Measurements from ENCODE around the gene KCND2.

The KCND2 gene

DNA sequence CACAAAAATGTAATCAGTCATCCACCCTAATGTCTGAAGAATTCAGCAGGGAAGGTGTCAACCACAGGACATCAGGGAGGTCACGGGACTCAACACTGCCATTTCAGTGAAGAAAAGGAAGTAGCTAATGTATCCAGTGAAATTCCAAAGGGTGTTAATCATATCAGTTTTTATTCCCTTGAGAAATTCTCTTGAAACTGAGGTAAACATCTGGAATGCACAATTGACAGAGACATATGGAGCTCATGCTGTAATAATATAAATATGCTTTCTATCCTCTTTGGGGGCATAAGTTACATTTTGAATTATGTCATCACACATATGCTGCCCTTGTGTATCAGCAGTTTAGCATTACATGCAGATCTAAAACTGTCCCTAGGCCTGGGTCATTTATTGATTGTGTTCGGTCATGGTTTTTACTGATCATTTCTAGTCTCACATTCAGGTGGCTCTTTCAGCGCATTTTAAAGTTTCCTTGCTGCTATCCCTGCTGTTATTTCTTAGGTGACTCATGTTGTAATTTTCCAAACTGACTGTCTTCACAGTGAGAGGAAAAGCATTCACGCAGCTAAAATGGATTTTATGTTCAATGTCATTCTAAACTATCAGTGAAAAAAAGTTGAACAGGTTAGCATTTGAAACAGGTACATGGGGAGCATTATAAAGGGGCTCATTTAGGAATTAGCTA, 311.1 kb downstream of the KCND2 start:
- Histone ChIP-seq H3K9me2 (replicated peaks; ENCODE audit: control insufficient read depth, low read length) (no peaks in the 10 kb centered on the region), H3K27ac (ENCODE audit: low read depth, low read length) (no peak overlapping the region), H3F3A (ENCODE audit: control insufficient read depth, insufficient read depth) (no peaks in the 10 kb centered on the region), H3K27me3 (ENCODE audit: control insufficient read depth, low read length) (no peaks in the 10 kb centered on the region), H4K20me1 (ENCODE audit: control insufficient read depth, insufficient read depth, low read depth, low read length) (no peaks in the 10 kb centered on the region), H3K9me3 (ENCODE audit: control insufficient read depth, insufficient read depth, low read length) (no peaks in the 10 kb centered on the region), H3K4me2 (ENCODE audit: low read length) (no peak overlapping the region), H3K36me3 (ENCODE audit: control insufficient read depth, low read length) (no peaks in the 10 kb centered on the region), H3K4me1 (ENCODE audit: control insufficient read depth, low read length) (no peaks in the 10 kb centered on the region), H3K4me3 (ENCODE audit: low read length) (no peak overlapping the region), H3K79me2 (ENCODE audit: control insufficient read depth, low read length) (no peaks in the 10 kb centered on the region)
- TF ChIP-seq EZH2phosphoT487 (IDR thresholded peaks at IDR 0.05; ENCODE audit: borderline replicate concordance, low read length): no peak
- TF ChIP-seq CTCF (IDR thresholded peaks at IDR 0.05; ENCODE audit: low read depth, low read length, poor library complexity, severe bottlenecking): no peak

- Histone ChIP-seq H3K9me3 (ENCODE audit: control insufficient read depth, insufficient read depth, low read length) (no peaks in the 10 kb centered on the region), H3K9me2 (replicated peaks; ENCODE audit: control insufficient read depth, low read length) (no peaks in the 10 kb centered on the region), H3K36me3 (ENCODE audit: control insufficient read depth, low read length) (no peaks in the 10 kb centered on the region), H3K27me3 (ENCODE audit: control insufficient read depth, low read length) (no peaks in the 10 kb centered on the region), H3K79me2 (ENCODE audit: control insufficient read depth, low read length) (no peaks in the 10 kb centered on the region), H3K4me2 (ENCODE audit: low read length) (no peak overlapping the region), H3K4me1 (ENCODE audit: control insufficient read depth, low read length) (no peaks in the 10 kb centered on the region), H4K20me1 (ENCODE audit: control insufficient read depth, insufficient read depth, low read depth, low read length) (no peaks in the 10 kb centered on the region), H3F3A (ENCODE audit: control insufficient read depth, insufficient read depth) (no peaks in the 10 kb centered on the region), H3K4me3 (ENCODE audit: low read length) (no peak overlapping the region), H3K27ac (ENCODE audit: low read depth, low read length) (no peak overlapping the region)
- TF ChIP-seq CTCF (IDR thresholded peaks at IDR 0.05; ENCODE audit: low read depth, low read length, poor library complexity, severe bottlenecking) (no peak), EZH2phosphoT487 (IDR thresholded peaks at IDR 0.05; ENCODE audit: borderline replicate concordance, low read length) (no peak)
Observed at GRCh38 chr7:120586571-120586970, 313.6 kb downstream of the KCND2 start.

GRCh38 chr7:120587243-120587642, 314.3 kb downstream of the KCND2 start:
- no peak for TF ChIP-seq CTCF (IDR thresholded peaks at IDR 0.05; ENCODE audit: low read depth, low read length, poor library complexity, severe bottlenecking)
- no peak for TF ChIP-seq EZH2phosphoT487 (IDR thresholded peaks at IDR 0.05; ENCODE audit: borderline replicate concordance, low read length)
- no peak overlapping the region for H3K4me3 ChIP-seq (ENCODE audit: low read length)
- no peaks in the 10 kb centered on the region for H3K9me2 ChIP-seq (replicated peaks; ENCODE audit: control insufficient read depth, low read length)
- no peaks in the 10 kb centered on the region for H3F3A ChIP-seq (ENCODE audit: control insufficient read depth, insufficient read depth)
- H3K36me3 ChIP-seq (ENCODE audit: control insufficient read depth, low read length): no peaks in the 10 kb centered on the region
- no peaks in the 10 kb centered on the region for H3K27me3 ChIP-seq (ENCODE audit: control insufficient read depth, low read length)
- no peaks in the 10 kb centered on the region for H3K79me2 ChIP-seq (ENCODE audit: control insufficient read depth, low read length)
- H3K27ac ChIP-seq (ENCODE audit: low read depth, low read length): no peak overlapping the region
- no peaks in the 10 kb centered on the region for H4K20me1 ChIP-seq (ENCODE audit: control insufficient read depth, insufficient read depth, low read depth, low read length)
- H3K4me1 ChIP-seq (ENCODE audit: control insufficient read depth, low read length): no peaks in the 10 kb centered on the region
- H3K9me3 ChIP-seq (ENCODE audit: control insufficient read depth, insufficient read depth, low read length): no peaks in the 10 kb centered on the region
- no peak overlapping the region for H3K4me2 ChIP-seq (ENCODE audit: low read length)

Measured in DOHH2 (cell line).